WTC11 (cell line): Measurements from ENCODE around the gene FXYD3. TPM values are rescaled to one million over a fixed set of nuclear protein-coding genes. Genes with fewer than 3 reads are reported as not detected.
A peak's percentile ranks its signal among the peaks of the same experiment; 100 is the strongest.

Experiments
- CREB1 ChIP-seq: sonication (generic); formaldehyde crosslinking; IDR thresholded peaks from 2 replicates; pipeline ENCODE4 v1.8.0; 2023; ENCODE audit warnings: mild to moderate bottlenecking, missing genetic modification reagents
- ETV6 ChIP-seq: sonication (generic); formaldehyde crosslinking; IDR thresholded peaks from 2 replicates; pipeline ENCODE4 v1.8.1; 2022; ENCODE audit warnings: mild to moderate bottlenecking, missing genetic modification reagents
- HMGA2 ChIP-seq: fragments of 250-450 bp; sonication (Bioruptor Pico); IDR thresholded peaks from 2 replicates; pipeline ENCODE4 v1.4.0; 2021; ENCODE audit warnings: mild to moderate bottlenecking, moderate library complexity
- JUN ChIP-seq: sonication (generic); formaldehyde crosslinking; IDR thresholded peaks from 2 replicates; pipeline ENCODE4 v1.8.0; 2023; ENCODE audit warnings: mild to moderate bottlenecking, missing genetic modification reagents
- NFE2L1 ChIP-seq: sonication (generic); formaldehyde crosslinking; IDR thresholded peaks from 2 replicates; pipeline ENCODE4 v1.8.1; 2023; ENCODE audit warnings: missing genetic modification reagents
- NR1H2 ChIP-seq: sonication (generic); formaldehyde crosslinking; IDR thresholded peaks from 2 replicates; pipeline ENCODE4 v1.9.0; 2021; ENCODE audit warnings: mild to moderate bottlenecking, moderate library complexity, missing genetic modification reagents
- SOX15 ChIP-seq: fragments of 250-450 bp; sonication (Bioruptor Pico); IDR thresholded peaks from 2 replicates; pipeline ENCODE4 v1.9.0; 2021; ENCODE audit warnings: mild to moderate bottlenecking
- ZNF416 ChIP-seq: fragments of 250-450 bp; sonication (Bioruptor Pico); IDR thresholded peaks from 2 replicates; pipeline ENCODE4 v1.9.0; 2021; ENCODE audit warnings: mild to moderate bottlenecking, inconsistent platforms
- total RNA-seq: library from RNA; stranded (reverse); gene quantifications from 3 replicates; pipeline ENCODE4 v1.2.3, GENCODE V29; 2021
- TF ChIP-seq, protein P1 (sequence below): fragments of 250-450 bp; sonication (Bioruptor Pico); IDR thresholded peaks from 2 replicates; pipeline ENCODE4 v1.8.0; 2021; ENCODE audit warnings: mild to moderate bottlenecking
- TF ChIP-seq, protein P2 (sequence below): fragments of 250-450 bp; sonication (Bioruptor Pico); IDR thresholded peaks from 2 replicates; pipeline ENCODE4 v2.1.2; 2022; ENCODE audit warnings: mild to moderate bottlenecking, moderate library complexity
- TF ChIP-seq, protein P3 (sequence below): sonication (generic); formaldehyde crosslinking; IDR thresholded peaks from 2 replicates; pipeline ENCODE4 v1.8.0; 2023; ENCODE audit warnings: missing genetic modification reagents
- TF ChIP-seq, protein P4 (sequence below): sonication (generic); formaldehyde crosslinking; IDR thresholded peaks from 2 replicates; pipeline ENCODE4 v1.8.0; 2022; ENCODE audit warnings: mild to moderate bottlenecking, missing genetic modification reagents
- TF ChIP-seq, protein P5 (sequence below): sonication (generic); formaldehyde crosslinking; IDR thresholded peaks from 2 replicates; pipeline ENCODE4 v1.8.0; 2022; ENCODE audit warnings: mild to moderate bottlenecking, missing genetic modification reagents
- TF ChIP-seq, protein P6 (sequence below): sonication (generic); formaldehyde crosslinking; IDR thresholded peaks from 2 replicates; pipeline ENCODE4 v1.8.0; 2022; ENCODE audit warnings: mild to moderate bottlenecking, missing genetic modification reagents
- TF ChIP-seq, protein P7 (sequence below): sonication (generic); formaldehyde crosslinking; IDR thresholded peaks from 2 replicates; pipeline ENCODE4 v1.8.1; 2023; ENCODE audit warnings: mild to moderate bottlenecking, missing genetic modification reagents, moderate library complexity
- TF ChIP-seq, protein P8 (sequence below): fragments of 250-450 bp; sonication (Bioruptor Pico); conservative IDR thresholded peaks from 2 replicates; pipeline ENCODE4 v1.9.0; 2021; ENCODE audit warnings: mild to moderate bottlenecking
- TF ChIP-seq, protein P9 (sequence below): sonication (generic); formaldehyde crosslinking; IDR thresholded peaks from 2 replicates; pipeline ENCODE4 v1.8.1; 2023; ENCODE audit warnings: mild to moderate bottlenecking, missing genetic modification reagents
- TF ChIP-seq, protein P10 (sequence below): sonication (generic); formaldehyde crosslinking; IDR thresholded peaks from 2 replicates; pipeline ENCODE4 v1.8.0; 2023; ENCODE audit warnings: missing genetic modification reagents, mild to moderate bottlenecking, borderline replicate concordance
- TF ChIP-seq, protein P11 (sequence below): fragments of 200-600 bp; IDR thresholded peaks from 2 replicates; pipeline ENCODE4 v1.8.0; 2022; ENCODE audit warnings: antibody characterized with exemption

Gene FXYD3
- total RNA-seq, 1 experiment from 2014 or later, result 1.8 TPM

DNA sequence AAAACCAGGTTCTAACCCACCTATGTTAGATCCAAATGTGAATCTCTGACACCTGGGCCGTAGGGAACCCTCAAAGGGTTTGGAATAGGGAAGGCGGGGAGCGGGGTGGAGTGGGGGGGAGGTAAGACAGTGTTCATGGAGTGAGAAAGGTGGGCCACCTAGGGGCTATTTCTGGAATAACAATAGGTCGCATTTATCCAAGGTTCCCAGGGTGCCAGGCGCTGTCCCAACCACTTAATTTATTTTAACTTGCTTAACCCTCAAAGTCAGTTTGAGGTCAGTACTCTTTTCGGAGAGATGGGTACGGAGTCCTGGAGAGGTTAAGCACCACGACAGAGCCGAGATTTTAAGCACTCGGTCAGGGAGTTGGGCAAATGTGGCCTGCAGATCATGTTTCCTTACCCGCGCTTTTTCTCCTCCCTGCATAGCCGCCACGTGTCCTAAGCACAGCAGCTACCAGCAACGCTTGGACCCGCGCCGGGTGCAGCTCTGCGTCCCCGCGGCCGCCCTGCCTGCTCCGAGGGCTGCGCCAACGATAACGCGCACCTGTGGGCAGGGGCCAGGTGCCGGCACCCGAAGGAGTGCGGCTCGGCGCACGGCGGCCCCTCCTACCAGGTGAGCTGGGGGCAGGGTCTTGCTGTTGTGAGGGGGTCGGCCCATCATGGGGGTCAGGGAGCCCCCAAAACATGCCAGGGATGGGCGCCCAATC lies 25.0 kb upstream of the FXYD3 start (continued):
- TF ChIP-seq, protein P1, sequence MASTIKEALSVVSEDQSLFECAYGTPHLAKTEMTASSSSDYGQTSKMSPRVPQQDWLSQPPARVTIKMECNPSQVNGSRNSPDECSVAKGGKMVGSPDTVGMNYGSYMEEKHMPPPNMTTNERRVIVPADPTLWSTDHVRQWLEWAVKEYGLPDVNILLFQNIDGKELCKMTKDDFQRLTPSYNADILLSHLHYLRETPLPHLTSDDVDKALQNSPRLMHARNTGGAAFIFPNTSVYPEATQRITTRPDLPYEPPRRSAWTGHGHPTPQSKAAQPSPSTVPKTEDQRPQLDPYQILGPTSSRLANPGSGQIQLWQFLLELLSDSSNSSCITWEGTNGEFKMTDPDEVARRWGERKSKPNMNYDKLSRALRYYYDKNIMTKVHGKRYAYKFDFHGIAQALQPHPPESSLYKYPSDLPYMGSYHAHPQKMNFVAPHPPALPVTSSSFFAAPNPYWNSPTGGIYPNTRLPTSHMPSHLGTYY (CRISPR knock-in tag), result no peak
- TF ChIP-seq, protein P2, sequence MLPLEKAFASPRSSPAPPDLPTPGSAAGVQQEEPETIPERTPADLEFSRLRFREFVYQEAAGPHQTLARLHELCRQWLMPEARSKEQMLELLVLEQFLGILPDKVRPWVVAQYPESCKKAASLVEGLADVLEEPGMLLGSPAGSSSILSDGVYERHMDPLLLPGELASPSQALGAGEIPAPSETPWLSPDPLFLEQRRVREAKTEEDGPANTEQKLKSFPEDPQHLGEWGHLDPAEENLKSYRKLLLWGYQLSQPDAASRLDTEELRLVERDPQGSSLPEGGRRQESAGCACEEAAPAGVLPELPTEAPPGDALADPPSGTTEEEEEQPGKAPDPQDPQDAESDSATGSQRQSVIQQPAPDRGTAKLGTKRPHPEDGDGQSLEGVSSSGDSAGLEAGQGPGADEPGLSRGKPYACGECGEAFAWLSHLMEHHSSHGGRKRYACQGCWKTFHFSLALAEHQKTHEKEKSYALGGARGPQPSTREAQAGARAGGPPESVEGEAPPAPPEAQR, result no peak
- TF ChIP-seq, protein P3, sequence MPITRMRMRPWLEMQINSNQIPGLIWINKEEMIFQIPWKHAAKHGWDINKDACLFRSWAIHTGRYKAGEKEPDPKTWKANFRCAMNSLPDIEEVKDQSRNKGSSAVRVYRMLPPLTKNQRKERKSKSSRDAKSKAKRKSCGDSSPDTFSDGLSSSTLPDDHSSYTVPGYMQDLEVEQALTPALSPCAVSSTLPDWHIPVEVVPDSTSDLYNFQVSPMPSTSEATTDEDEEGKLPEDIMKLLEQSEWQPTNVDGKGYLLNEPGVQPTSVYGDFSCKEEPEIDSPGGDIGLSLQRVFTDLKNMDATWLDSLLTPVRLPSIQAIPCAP (CRISPR knock-in tag), result 0 out of 2 replicates have a peak, but pooled peaks have one; percentile 42
- TF ChIP-seq, protein P4, sequence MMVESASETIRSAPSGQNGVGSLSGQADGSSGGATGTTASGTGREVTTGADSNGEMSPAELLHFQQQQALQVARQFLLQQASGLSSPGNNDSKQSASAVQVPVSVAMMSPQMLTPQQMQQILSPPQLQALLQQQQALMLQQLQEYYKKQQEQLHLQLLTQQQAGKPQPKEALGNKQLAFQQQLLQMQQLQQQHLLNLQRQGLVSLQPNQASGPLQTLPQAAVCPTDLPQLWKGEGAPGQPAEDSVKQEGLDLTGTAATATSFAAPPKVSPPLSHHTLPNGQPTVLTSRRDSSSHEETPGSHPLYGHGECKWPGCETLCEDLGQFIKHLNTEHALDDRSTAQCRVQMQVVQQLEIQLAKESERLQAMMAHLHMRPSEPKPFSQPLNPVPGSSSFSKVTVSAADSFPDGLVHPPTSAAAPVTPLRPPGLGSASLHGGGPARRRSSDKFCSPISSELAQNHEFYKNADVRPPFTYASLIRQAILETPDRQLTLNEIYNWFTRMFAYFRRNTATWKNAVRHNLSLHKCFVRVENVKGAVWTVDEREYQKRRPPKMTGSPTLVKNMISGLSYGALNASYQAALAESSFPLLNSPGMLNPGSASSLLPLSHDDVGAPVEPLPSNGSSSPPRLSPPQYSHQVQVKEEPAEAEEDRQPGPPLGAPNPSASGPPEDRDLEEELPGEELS (CRISPR knock-in tag), result peak; percentile 83; the same call in 1 of the 2 replicates
- TF ChIP-seq ZNF416 (CRISPR knock-in tag), result no peak
- TF ChIP-seq, protein P5, sequence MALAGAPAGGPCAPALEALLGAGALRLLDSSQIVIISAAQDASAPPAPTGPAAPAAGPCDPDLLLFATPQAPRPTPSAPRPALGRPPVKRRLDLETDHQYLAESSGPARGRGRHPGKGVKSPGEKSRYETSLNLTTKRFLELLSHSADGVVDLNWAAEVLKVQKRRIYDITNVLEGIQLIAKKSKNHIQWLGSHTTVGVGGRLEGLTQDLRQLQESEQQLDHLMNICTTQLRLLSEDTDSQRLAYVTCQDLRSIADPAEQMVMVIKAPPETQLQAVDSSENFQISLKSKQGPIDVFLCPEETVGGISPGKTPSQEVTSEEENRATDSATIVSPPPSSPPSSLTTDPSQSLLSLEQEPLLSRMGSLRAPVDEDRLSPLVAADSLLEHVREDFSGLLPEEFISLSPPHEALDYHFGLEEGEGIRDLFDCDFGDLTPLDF (CRISPR knock-in tag), result 0 out of 2 replicates have a peak, but pooled peaks have one; percentile 29
- TF ChIP-seq, protein P6, sequence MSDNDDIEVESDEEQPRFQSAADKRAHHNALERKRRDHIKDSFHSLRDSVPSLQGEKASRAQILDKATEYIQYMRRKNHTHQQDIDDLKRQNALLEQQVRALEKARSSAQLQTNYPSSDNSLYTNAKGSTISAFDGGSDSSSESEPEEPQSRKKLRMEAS, result peak; percentile 98
- TF ChIP-seq, protein P7, sequence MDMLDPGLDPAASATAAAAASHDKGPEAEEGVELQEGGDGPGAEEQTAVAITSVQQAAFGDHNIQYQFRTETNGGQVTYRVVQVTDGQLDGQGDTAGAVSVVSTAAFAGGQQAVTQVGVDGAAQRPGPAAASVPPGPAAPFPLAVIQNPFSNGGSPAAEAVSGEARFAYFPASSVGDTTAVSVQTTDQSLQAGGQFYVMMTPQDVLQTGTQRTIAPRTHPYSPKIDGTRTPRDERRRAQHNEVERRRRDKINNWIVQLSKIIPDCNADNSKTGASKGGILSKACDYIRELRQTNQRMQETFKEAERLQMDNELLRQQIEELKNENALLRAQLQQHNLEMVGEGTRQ (CRISPR knock-in tag), result peak; percentile 68
- TF ChIP-seq CREB1 (CRISPR knock-in tag), result no peak
- TF ChIP-seq, protein P8, sequence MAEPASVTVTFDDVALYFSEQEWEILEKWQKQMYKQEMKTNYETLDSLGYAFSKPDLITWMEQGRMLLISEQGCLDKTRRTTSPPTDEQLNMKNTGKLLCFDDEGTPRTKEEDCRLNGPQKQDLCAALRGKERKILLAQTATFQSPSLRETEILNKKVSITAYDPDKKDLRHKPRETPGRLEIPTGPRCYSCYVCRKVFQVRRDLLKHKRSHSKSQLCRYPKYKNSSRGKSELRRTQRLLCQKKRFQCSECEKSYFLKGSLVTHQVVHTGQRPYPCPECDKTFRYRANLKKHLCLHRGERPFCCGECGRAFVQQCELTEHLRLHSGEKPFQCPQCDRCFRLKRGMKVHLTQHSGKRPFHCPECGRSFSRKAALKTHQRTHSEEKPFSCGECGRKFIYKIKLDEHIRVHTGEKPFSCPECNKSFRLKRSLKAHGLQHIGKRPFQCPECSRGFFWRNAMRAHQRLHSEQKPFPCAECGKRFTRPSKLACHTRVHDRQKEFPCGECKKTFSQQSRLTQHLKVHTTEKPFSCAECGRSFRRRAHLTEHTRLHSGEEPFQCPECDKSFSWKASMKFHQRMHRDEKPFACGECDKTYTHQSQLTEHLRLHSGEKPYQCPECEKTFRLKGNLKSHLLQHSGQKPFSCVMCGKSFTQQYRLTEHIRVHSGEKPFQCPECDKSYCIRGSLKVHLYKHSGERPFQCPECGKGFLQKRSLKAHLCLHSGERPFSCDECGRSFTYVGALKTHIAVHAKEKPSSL, result no peak
- TF ChIP-seq, protein P9, sequence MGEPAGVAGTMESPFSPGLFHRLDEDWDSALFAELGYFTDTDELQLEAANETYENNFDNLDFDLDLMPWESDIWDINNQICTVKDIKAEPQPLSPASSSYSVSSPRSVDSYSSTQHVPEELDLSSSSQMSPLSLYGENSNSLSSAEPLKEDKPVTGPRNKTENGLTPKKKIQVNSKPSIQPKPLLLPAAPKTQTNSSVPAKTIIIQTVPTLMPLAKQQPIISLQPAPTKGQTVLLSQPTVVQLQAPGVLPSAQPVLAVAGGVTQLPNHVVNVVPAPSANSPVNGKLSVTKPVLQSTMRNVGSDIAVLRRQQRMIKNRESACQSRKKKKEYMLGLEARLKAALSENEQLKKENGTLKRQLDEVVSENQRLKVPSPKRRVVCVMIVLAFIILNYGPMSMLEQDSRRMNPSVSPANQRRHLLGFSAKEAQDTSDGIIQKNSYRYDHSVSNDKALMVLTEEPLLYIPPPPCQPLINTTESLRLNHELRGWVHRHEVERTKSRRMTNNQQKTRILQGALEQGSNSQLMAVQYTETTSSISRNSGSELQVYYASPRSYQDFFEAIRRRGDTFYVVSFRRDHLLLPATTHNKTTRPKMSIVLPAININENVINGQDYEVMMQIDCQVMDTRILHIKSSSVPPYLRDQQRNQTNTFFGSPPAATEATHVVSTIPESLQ (CRISPR knock-in tag), result no peak
- TF ChIP-seq ETV6 (CRISPR knock-in tag), result 0 out of 2 replicates have a peak, but pooled peaks have one; percentile 10
- TF ChIP-seq SOX15 (CRISPR knock-in tag), result no peak
- TF ChIP-seq, protein P10, sequence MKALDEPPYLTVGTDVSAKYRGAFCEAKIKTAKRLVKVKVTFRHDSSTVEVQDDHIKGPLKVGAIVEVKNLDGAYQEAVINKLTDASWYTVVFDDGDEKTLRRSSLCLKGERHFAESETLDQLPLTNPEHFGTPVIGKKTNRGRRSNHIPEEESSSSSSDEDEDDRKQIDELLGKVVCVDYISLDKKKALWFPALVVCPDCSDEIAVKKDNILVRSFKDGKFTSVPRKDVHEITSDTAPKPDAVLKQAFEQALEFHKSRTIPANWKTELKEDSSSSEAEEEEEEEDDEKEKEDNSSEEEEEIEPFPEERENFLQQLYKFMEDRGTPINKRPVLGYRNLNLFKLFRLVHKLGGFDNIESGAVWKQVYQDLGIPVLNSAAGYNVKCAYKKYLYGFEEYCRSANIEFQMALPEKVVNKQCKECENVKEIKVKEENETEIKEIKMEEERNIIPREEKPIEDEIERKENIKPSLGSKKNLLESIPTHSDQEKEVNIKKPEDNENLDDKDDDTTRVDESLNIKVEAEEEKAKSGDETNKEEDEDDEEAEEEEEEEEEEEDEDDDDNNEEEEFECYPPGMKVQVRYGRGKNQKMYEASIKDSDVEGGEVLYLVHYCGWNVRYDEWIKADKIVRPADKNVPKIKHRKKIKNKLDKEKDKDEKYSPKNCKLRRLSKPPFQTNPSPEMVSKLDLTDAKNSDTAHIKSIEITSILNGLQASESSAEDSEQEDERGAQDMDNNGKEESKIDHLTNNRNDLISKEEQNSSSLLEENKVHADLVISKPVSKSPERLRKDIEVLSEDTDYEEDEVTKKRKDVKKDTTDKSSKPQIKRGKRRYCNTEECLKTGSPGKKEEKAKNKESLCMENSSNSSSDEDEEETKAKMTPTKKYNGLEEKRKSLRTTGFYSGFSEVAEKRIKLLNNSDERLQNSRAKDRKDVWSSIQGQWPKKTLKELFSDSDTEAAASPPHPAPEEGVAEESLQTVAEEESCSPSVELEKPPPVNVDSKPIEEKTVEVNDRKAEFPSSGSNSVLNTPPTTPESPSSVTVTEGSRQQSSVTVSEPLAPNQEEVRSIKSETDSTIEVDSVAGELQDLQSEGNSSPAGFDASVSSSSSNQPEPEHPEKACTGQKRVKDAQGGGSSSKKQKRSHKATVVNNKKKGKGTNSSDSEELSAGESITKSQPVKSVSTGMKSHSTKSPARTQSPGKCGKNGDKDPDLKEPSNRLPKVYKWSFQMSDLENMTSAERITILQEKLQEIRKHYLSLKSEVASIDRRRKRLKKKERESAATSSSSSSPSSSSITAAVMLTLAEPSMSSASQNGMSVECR (CRISPR knock-in tag), result peak; percentile 80; the same call in 1 of the 2 replicates
- TF ChIP-seq NFE2L1 (CRISPR knock-in tag), result peak; percentile 65; the same call in 1 of the 2 replicates
- TF ChIP-seq, protein P11, sequence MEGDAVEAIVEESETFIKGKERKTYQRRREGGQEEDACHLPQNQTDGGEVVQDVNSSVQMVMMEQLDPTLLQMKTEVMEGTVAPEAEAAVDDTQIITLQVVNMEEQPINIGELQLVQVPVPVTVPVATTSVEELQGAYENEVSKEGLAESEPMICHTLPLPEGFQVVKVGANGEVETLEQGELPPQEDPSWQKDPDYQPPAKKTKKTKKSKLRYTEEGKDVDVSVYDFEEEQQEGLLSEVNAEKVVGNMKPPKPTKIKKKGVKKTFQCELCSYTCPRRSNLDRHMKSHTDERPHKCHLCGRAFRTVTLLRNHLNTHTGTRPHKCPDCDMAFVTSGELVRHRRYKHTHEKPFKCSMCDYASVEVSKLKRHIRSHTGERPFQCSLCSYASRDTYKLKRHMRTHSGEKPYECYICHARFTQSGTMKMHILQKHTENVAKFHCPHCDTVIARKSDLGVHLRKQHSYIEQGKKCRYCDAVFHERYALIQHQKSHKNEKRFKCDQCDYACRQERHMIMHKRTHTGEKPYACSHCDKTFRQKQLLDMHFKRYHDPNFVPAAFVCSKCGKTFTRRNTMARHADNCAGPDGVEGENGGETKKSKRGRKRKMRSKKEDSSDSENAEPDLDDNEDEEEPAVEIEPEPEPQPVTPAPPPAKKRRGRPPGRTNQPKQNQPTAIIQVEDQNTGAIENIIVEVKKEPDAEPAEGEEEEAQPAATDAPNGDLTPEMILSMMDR, result peak; percentile 74
- TF ChIP-seq HMGA2, result no peak
- TF ChIP-seq NR1H2 (CRISPR knock-in tag), result no peak; the same call in 1 of the 2 replicates
- no peak for TF ChIP-seq JUN (CRISPR knock-in tag)
